Endothelial cell (in vitro differentiated cells): ENCODE measurements around the gene IQCM. TPM values are rescaled to one million over a fixed set of nuclear protein-coding genes. Genes with fewer than 3 reads are reported as not detected.

Source experiments
- DNase-seq: peaks from one replicate; pipeline ENCODE4 v3.0.0; 2021; ENCODE audit warnings: low spot score
- H3K27ac Mint-ChIP-seq: one replicate; pipeline ENCODE4 v1.8.0; 2021; ENCODE audit warnings: mixed read lengths, inconsistent platforms; ENCODE audit not compliant: unreplicated experiment
- H3K27me3 Mint-ChIP-seq: one replicate; pipeline ENCODE4 v1.8.0; 2021; ENCODE audit warnings: mild to moderate bottlenecking, moderate library complexity, mixed read lengths, inconsistent platforms; ENCODE audit not compliant: unreplicated experiment
- H3K36me3 Mint-ChIP-seq: one replicate; pipeline ENCODE4 v1.8.0; 2021; ENCODE audit warnings: mild to moderate bottlenecking, low read depth, mixed read lengths, inconsistent platforms; ENCODE audit not compliant: unreplicated experiment
- H3K4me1 Mint-ChIP-seq: one replicate; pipeline ENCODE4 v1.8.0; 2021; ENCODE audit warnings: mild to moderate bottlenecking, mixed read lengths, inconsistent platforms; ENCODE audit not compliant: unreplicated experiment
- H3K4me3 Mint-ChIP-seq: one replicate; pipeline ENCODE4 v1.8.0; 2021; ENCODE audit warnings: mild to moderate bottlenecking, mixed read lengths, inconsistent platforms; ENCODE audit not compliant: unreplicated experiment
- H3K9me3 Mint-ChIP-seq: one replicate; pipeline ENCODE4 v1.8.0; 2021; ENCODE audit warnings: mixed read lengths, inconsistent platforms; ENCODE audit not compliant: unreplicated experiment
- total RNA-seq: library from RNA; stranded (reverse); fragmentation: NEBNext Ultra II Directional; extraction: Animal tissue kit (Norgen Biotek cat#: 25700); gene quantifications from one replicate; pipeline ENCODE4 v1.2.1, GENCODE V29; 2021; ENCODE audit not compliant: unreplicated experiment
- TF ChIP-seq, protein P1 (sequence below): fragments of 200-600 bp; sonication (generic); IDR thresholded peaks from one replicate; pipeline ENCODE4 v1.5.0; 2021; ENCODE audit warnings: antibody characterized with exemption; ENCODE audit not compliant: unreplicated experiment

Gene IQCM
- total RNA-seq, 1 donor from 2014 or later = not detected

DNA sequence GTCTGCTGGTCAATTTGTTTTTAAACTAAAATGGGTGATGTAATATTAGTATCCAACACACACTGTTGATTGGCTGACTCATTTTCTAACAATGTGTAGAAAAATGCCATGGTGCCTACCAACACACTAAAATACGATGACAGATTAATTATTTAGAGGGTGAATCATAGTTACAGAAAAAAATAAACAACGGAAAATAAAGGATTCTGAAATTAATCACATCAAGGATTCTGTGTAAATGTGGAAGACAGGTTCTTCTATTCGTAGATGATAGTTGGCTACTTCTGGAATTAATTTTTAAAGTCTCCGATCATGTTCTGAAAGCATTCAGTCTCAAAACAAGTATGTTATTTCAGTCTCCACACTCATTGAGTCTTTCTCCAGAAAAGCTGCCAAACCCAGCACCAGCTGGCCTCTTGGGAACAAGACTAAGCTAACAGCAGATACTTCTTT is 8.2 kb upstream of the IQCM start:
- Mint-ChIP-seq H3K4me1 (no peaks in the 10 kb centered on the region), H3K27me3 (no peaks in the 10 kb centered on the region), H3K27ac (no peak overlapping the region), H3K4me3 (no peak overlapping the region), H3K36me3 (no peaks in the 10 kb centered on the region), H3K9me3 (no peaks in the 10 kb centered on the region)
- TF ChIP-seq, protein P1, sequence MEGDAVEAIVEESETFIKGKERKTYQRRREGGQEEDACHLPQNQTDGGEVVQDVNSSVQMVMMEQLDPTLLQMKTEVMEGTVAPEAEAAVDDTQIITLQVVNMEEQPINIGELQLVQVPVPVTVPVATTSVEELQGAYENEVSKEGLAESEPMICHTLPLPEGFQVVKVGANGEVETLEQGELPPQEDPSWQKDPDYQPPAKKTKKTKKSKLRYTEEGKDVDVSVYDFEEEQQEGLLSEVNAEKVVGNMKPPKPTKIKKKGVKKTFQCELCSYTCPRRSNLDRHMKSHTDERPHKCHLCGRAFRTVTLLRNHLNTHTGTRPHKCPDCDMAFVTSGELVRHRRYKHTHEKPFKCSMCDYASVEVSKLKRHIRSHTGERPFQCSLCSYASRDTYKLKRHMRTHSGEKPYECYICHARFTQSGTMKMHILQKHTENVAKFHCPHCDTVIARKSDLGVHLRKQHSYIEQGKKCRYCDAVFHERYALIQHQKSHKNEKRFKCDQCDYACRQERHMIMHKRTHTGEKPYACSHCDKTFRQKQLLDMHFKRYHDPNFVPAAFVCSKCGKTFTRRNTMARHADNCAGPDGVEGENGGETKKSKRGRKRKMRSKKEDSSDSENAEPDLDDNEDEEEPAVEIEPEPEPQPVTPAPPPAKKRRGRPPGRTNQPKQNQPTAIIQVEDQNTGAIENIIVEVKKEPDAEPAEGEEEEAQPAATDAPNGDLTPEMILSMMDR = no peak
- DNase-seq = no peak

DNA sequence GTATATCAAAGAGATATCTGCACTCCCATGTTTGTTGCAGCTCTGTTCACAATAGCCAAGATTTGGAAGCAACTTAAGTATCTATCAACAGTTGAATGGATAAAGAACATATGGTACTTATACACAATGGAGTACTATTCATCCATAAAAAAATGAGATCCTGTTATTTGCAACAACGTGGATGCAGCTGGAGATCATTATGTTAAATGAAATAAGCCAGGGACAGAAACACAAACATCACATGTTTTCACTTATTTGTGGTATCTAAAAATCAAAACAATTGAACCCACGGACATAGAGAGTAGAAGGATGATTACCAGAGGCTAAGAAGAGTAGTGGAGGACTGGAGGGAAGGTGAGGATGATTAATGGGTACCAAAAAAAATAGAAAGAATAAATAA is 14.2 kb downstream of the IQCM start:
- DNase-seq = no peak
- no peak overlapping the region for H3K4me3 Mint-ChIP-seq
- H3K27me3 Mint-ChIP-seq = no peaks in the 10 kb centered on the region
- no peak overlapping the region for H3K27ac Mint-ChIP-seq
- no peaks in the 10 kb centered on the region for H3K9me3 Mint-ChIP-seq
- H3K4me1 Mint-ChIP-seq = no peaks in the 10 kb centered on the region
- no peaks in the 10 kb centered on the region for H3K36me3 Mint-ChIP-seq
- TF ChIP-seq, protein P1 = no peak

DNA sequence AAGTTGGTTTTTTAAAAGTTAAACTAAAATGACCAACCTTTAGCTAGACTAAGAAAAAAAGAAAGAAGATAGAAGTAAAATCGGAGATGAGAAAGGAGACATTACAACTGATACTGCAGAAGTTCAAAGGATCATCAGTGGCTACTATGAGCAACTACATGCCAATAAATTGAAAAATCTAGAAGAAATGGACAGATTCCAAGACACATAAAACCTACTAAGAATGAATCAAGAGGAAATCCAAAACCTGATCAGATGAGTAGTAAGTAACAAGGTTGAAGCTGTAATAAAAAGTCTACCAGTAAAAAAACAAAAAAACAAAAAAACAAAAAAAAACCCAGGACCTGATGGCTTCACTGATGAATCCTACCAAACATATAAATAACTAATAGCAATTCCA is 16.1 kb downstream of the IQCM start:
- Mint-ChIP-seq H3K36me3 (no peaks in the 10 kb centered on the region), H3K4me3 (no peak overlapping the region), H3K27ac (no peak overlapping the region), H3K27me3 (no peaks in the 10 kb centered on the region), H3K4me1 (no peaks in the 10 kb centered on the region), H3K9me3 (no peaks in the 10 kb centered on the region)
- TF ChIP-seq, protein P1 = no peak
- no peak for DNase-seq

DNA sequence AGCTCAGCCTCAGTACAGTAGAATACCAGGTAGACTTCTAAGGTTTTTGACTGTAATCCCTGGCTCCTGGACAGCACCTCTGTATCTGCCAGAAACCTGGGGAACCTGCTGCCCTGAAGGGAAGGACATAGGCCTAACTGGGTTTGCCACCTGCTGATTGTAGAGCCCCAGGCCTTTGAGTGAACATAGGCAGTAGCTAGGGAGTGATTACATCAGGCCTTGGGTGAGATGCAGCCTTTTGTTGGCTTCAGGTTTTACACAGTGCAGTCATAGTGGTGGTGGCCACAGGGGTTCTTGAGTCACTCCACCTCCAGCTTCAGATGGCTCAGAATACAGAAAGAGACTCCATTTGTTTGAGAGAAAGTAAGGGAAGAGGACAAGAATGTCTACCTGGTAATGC is 19.3 kb downstream of the IQCM start:
- Mint-ChIP-seq H3K4me1 (no peaks in the 10 kb centered on the region), H3K27me3 (no peaks in the 10 kb centered on the region), H3K4me3 (no peak overlapping the region), H3K9me3 (no peaks in the 10 kb centered on the region), H3K27ac (no peak overlapping the region), H3K36me3 (no peaks in the 10 kb centered on the region)
- TF ChIP-seq, protein P1 = no peak
- no peak for DNase-seq

DNA sequence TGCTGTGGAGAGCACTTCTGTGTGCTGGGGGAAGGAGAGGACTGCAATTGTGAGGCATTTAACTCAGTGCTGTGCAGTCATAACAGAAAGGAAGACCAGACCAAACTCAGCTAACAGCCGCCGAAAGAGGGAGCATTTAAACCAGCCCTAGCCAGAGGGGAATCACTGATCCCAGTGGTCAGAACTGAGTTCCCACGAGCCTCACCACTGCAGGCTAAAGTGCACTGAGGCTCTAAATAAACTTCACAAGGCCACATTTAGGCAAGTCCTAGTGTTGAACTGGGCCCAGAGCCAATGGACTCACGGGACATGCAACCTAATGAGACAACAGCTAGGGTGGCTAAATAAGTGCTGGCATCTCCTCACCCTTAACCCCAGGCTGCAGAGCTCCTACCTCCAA is 20.4 kb downstream of the IQCM start:
- no peaks in the 10 kb centered on the region for H3K36me3 Mint-ChIP-seq
- no peak for DNase-seq
- H3K9me3 Mint-ChIP-seq = no peaks in the 10 kb centered on the region
- TF ChIP-seq, protein P1 = no peak
- H3K4me3 Mint-ChIP-seq = no peak overlapping the region
- H3K27me3 Mint-ChIP-seq = no peaks in the 10 kb centered on the region
- no peaks in the 10 kb centered on the region for H3K4me1 Mint-ChIP-seq
- no peak overlapping the region for H3K27ac Mint-ChIP-seq
